Measurements from ENCODE around the gene RETREG2.

Gene RETREG2

GRCh38 chr2:219169930-219170654 is 8.0 kb upstream of the RETREG2 start, which contains the start of gene SLC23A3:
Gene SLC23A3, minus strand, starts transcription at chr2:219170029. Its CDS starts 45 bp downstream, at chr2:219169984.
- DNase-seq (ENCODE audit: low read depth, low spot score), result no peak
- Histone ChIP-seq H3K4me3 (ENCODE audit: insufficient read length, low read depth) (no peak within 1 kb of the TSS), H3K36me3 (ENCODE audit: insufficient read depth, insufficient read length, low read length) (peaks cover 34% of the 10 kb centered on the region), H3K9me3 (ENCODE audit: insufficient read depth, low read length) (no peaks in the 10 kb centered on the region), H3K9ac (ENCODE audit: insufficient read length, low read depth) (no peak within 1 kb of the TSS), H3K27me3 (ENCODE audit: insufficient read depth, insufficient read length) (no peaks in the 10 kb centered on the region), H3K4me1 (ENCODE audit: insufficient read depth, insufficient read length) (peaks cover 2% of the 10 kb centered on the region)
- TF ChIP-seq ZNF274 (IDR thresholded peaks at IDR 0.05; ENCODE audit: low read depth, low read length) (no peak), YY1 (IDR thresholded peaks at IDR 0.05; ENCODE audit: insufficient read depth, insufficient read length) (no peak), SUZ12 (IDR thresholded peaks at IDR 0.05; ENCODE audit: extremely low read depth, insufficient read depth, insufficient read length) (no peak)

- no peak overlapping the region for H3K4me3 ChIP-seq (ENCODE audit: insufficient read length, low read depth)
- H3K9ac ChIP-seq (ENCODE audit: insufficient read length, low read depth), result no peak overlapping the region
- peaks cover 37% of the 10 kb centered on the region for H3K36me3 ChIP-seq (ENCODE audit: insufficient read depth, insufficient read length, low read length)
- no peaks in the 10 kb centered on the region for H3K9me3 ChIP-seq (ENCODE audit: insufficient read depth, low read length)
- H3K4me1 ChIP-seq (ENCODE audit: insufficient read depth, insufficient read length), result no peaks in the 10 kb centered on the region
- H3K27me3 ChIP-seq (ENCODE audit: insufficient read depth, insufficient read length), result no peaks in the 10 kb centered on the region
- no peak for DNase-seq (ENCODE audit: low read depth, low spot score)
- TF ChIP-seq SUZ12 (IDR thresholded peaks at IDR 0.05; ENCODE audit: extremely low read depth, insufficient read depth, insufficient read length), result no peak
- no peak for TF ChIP-seq ZNF274 (IDR thresholded peaks at IDR 0.05; ENCODE audit: low read depth, low read length)
Measured at GRCh38 chr2:219171231-219171651, 6.8 kb upstream of the RETREG2 start.

GRCh38 chr2:219172231-219173154 is 5.6 kb upstream of the RETREG2 start:
- DNase-seq (ENCODE audit: low read depth, low spot score), result no peak
- Histone ChIP-seq H3K9ac (ENCODE audit: insufficient read length, low read depth) (no peak overlapping the region), H3K4me3 (ENCODE audit: insufficient read length, low read depth) (no peak overlapping the region), H3K9me3 (ENCODE audit: insufficient read depth, low read length) (no peaks in the 10 kb centered on the region), H3K36me3 (ENCODE audit: insufficient read depth, insufficient read length, low read length) (peaks cover 37% of the 10 kb centered on the region), H3K27me3 (ENCODE audit: insufficient read depth, insufficient read length) (no peaks in the 10 kb centered on the region), H3K4me1 (ENCODE audit: insufficient read depth, insufficient read length) (no peaks in the 10 kb centered on the region)
- no peak for TF ChIP-seq YY1 (IDR thresholded peaks at IDR 0.05; ENCODE audit: insufficient read depth, insufficient read length)
- TF ChIP-seq SUZ12 (IDR thresholded peaks at IDR 0.05; ENCODE audit: extremely low read depth, insufficient read depth, insufficient read length), result no peak

DNA sequence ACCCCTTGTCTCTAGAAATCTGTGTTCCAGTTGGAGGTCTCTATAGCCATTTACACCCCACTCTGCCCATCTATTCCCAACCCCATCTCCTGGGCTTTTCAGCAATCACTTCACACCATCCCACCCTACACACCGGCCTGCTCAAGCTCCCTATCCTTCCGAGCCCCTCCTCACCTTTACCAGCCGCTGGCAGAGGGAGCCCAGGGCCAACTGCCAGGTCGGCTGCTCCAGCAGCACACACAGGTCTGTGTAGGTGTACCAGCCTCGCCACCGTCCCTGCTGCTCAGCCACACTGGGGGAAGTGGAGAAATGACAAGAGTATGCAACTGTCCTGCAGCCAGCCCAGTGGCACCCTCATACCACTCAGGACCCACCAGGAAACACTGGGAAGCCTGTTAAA is 4.9 kb upstream of the RETREG2 start:
- no peak for DNase-seq (ENCODE audit: low read depth, low spot score)
- Histone ChIP-seq H3K4me3 (ENCODE audit: insufficient read length, low read depth) (no peak overlapping the region), H3K9ac (ENCODE audit: insufficient read length, low read depth) (no peak overlapping the region), H3K9me3 (ENCODE audit: insufficient read depth, low read length) (no peaks in the 10 kb centered on the region), H3K27me3 (ENCODE audit: insufficient read depth, insufficient read length) (no peaks in the 10 kb centered on the region), H3K4me1 (ENCODE audit: insufficient read depth, insufficient read length) (no peaks in the 10 kb centered on the region), H3K36me3 (ENCODE audit: insufficient read depth, insufficient read length, low read length) (peaks cover 37% of the 10 kb centered on the region)
- no peak for TF ChIP-seq YY1 (IDR thresholded peaks at IDR 0.05; ENCODE audit: insufficient read depth, insufficient read length)
- TF ChIP-seq SUZ12 (IDR thresholded peaks at IDR 0.05; ENCODE audit: extremely low read depth, insufficient read depth, insufficient read length), result no peak
- no peak for TF ChIP-seq ZNF274 (IDR thresholded peaks at IDR 0.05; ENCODE audit: low read depth, low read length)

GRCh38 chr2:219174146-219174545 is 3.9 kb upstream of the RETREG2 start:
- Histone ChIP-seq H3K4me1 (ENCODE audit: insufficient read depth, insufficient read length) (no peaks in the 10 kb centered on the region), H3K4me3 (ENCODE audit: insufficient read length, low read depth) (no peak overlapping the region), H3K36me3 (ENCODE audit: insufficient read depth, insufficient read length, low read length) (peaks cover 37% of the 10 kb centered on the region), H3K27me3 (ENCODE audit: insufficient read depth, insufficient read length) (no peaks in the 10 kb centered on the region), H3K9ac (ENCODE audit: insufficient read length, low read depth) (no peak overlapping the region), H3K9me3 (ENCODE audit: insufficient read depth, low read length) (no peaks in the 10 kb centered on the region)
- TF ChIP-seq SUZ12 (IDR thresholded peaks at IDR 0.05; ENCODE audit: extremely low read depth, insufficient read depth, insufficient read length), result no peak
- no peak for TF ChIP-seq ZNF274 (IDR thresholded peaks at IDR 0.05; ENCODE audit: low read depth, low read length)
- no peak for TF ChIP-seq YY1 (IDR thresholded peaks at IDR 0.05; ENCODE audit: insufficient read depth, insufficient read length)
- no peak for DNase-seq (ENCODE audit: low read depth, low spot score)

DNA sequence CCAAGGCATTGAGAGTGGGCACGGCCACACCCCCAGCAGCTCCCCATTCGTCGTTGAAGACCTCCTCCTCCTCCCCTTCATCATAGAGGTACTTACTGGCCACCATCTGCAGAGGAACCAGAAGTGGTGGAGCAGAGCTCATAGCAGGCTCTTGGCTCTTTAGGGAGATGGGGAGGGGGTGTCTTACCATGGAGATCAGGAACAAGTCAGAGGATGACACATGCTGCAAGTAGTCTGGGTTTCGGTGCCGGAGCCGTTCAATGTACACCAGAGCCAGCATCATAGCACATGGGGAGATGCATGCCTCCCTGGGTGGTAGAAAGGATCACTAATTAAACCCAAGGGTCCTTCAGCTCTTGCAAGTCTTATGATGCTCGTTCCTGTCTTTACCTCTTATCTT is 3.3 kb upstream of the RETREG2 start:
- no peak for DNase-seq (ENCODE audit: low read depth, low spot score)
- TF ChIP-seq YY1 (IDR thresholded peaks at IDR 0.05; ENCODE audit: insufficient read depth, insufficient read length) (no peak), ZNF274 (IDR thresholded peaks at IDR 0.05; ENCODE audit: low read depth, low read length) (no peak), SUZ12 (IDR thresholded peaks at IDR 0.05; ENCODE audit: extremely low read depth, insufficient read depth, insufficient read length) (no peak)
- no peak overlapping the region for H3K9ac ChIP-seq (ENCODE audit: insufficient read length, low read depth)
- H3K4me1 ChIP-seq (ENCODE audit: insufficient read depth, insufficient read length), result no peaks in the 10 kb centered on the region
- no peak overlapping the region for H3K4me3 ChIP-seq (ENCODE audit: insufficient read length, low read depth)
- H3K36me3 ChIP-seq (ENCODE audit: insufficient read depth, insufficient read length, low read length), result peaks cover 43% of the 10 kb centered on the region
- H3K27me3 ChIP-seq (ENCODE audit: insufficient read depth, insufficient read length), result no peaks in the 10 kb centered on the region
- H3K9me3 ChIP-seq (ENCODE audit: insufficient read depth, low read length), result no peaks in the 10 kb centered on the region

DNA sequence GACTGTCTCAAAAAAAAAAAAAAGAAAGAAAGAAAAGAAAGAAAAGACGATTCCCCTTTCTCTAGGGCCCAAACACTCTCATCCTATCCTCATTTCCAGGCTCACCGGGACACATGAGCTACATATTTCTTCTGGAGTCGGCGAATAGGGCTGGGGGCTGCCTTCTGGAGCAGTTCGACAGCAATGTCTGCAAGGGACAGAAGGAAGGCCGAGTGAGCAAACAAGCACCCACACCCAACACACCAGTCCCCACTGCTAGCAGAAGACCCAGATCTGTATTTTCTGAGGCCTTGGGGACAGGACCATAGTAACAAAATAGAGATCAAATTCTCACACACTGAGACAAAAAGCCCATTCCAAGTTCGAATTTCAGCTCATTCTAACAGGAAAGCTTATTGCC is 2.6 kb upstream of the RETREG2 start:
- TF ChIP-seq SUZ12 (IDR thresholded peaks at IDR 0.05; ENCODE audit: extremely low read depth, insufficient read depth, insufficient read length) (no peak), YY1 (IDR thresholded peaks at IDR 0.05; ENCODE audit: insufficient read depth, insufficient read length) (no peak), ZNF274 (IDR thresholded peaks at IDR 0.05; ENCODE audit: low read depth, low read length) (no peak)
- Histone ChIP-seq H3K4me1 (ENCODE audit: insufficient read depth, insufficient read length) (no peaks in the 10 kb centered on the region), H3K9me3 (ENCODE audit: insufficient read depth, low read length) (no peaks in the 10 kb centered on the region), H3K9ac (ENCODE audit: insufficient read length, low read depth) (peak overlapping the region; percentile 92), H3K4me3 (ENCODE audit: insufficient read length, low read depth) (no peak overlapping the region), H3K36me3 (ENCODE audit: insufficient read depth, insufficient read length, low read length) (peaks cover 50% of the 10 kb centered on the region), H3K27me3 (ENCODE audit: insufficient read depth, insufficient read length) (no peaks in the 10 kb centered on the region)
- DNase-seq (ENCODE audit: low read depth, low spot score), result no peak

All from NT2/D1 (cell line).